A673 (cell line): ENCODE measurements around the gene DDC.

Experiments
- EZH2 ChIP-seq: fragments of 200-600 bp; sonication (generic); IDR thresholded peaks from 2 replicates; pipeline ENCODE4 v1.6.1; 2017; ENCODE audit warnings: borderline replicate concordance, low read depth, mild to moderate bottlenecking, mixed read lengths, antibody characterized with exemption, low read length; ENCODE audit not compliant: poor library complexity, severe bottlenecking
- TF ChIP-seq, protein P1 (sequence below): fragments of 300-800, 200-600 bp; sonication (generic); conservative IDR thresholded peaks from 2 replicates; pipeline ENCODE4 v1.5.1; 2017; ENCODE audit warnings: low read depth, mild to moderate bottlenecking, antibody characterized with exemption, low read length, moderate library complexity, mixed read lengths

DNA sequence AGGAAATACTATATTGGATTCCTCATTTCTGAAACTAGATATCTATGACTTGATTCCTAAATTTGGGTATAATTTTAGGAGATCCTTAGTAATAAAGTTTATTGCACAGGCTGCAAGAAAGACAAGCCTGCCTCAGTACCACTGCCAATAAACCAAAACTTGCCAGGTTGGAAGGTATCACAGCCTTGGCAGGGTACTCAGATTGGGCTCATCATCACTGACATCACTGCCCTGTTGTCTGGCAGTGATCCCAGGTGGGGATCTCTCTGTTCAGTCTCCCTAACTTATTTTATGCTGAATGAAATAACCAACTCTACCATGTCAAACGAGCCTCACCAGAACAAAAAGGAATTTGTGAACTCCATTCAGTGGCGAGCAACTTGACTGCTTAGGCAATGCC, 133.9 kb downstream of the DDC start:
- TF ChIP-seq, protein P1, sequence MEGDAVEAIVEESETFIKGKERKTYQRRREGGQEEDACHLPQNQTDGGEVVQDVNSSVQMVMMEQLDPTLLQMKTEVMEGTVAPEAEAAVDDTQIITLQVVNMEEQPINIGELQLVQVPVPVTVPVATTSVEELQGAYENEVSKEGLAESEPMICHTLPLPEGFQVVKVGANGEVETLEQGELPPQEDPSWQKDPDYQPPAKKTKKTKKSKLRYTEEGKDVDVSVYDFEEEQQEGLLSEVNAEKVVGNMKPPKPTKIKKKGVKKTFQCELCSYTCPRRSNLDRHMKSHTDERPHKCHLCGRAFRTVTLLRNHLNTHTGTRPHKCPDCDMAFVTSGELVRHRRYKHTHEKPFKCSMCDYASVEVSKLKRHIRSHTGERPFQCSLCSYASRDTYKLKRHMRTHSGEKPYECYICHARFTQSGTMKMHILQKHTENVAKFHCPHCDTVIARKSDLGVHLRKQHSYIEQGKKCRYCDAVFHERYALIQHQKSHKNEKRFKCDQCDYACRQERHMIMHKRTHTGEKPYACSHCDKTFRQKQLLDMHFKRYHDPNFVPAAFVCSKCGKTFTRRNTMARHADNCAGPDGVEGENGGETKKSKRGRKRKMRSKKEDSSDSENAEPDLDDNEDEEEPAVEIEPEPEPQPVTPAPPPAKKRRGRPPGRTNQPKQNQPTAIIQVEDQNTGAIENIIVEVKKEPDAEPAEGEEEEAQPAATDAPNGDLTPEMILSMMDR: no peak
- no peak for TF ChIP-seq EZH2
